Neuronal stem cell (in vitro differentiated cells): ENCODE data around the gene YWHAG.
"Not testable (repeated sequence)": the region's sequence is repeated elsewhere in the genome, so short reads cannot be mapped to it uniquely, and the experiment has no call there.

Experiments
- DNase-seq: peaks from one replicate; pipeline ENCODE4 v3.0.0-alpha.2; 2013; ENCODE audit warnings: low spot score
- H2AFZ ChIP-seq: one replicate; pipeline ENCODE4 v1.6.1; 2013; ENCODE audit warnings: mild to moderate bottlenecking, low read length, inconsistent platforms
- H2AK5ac ChIP-seq: 2 replicates; pipeline ENCODE4 v1.6.1; 2013; ENCODE audit warnings: low read depth, mild to moderate bottlenecking, inconsistent platforms, low read length, moderate library complexity, mixed read lengths
- H2BK120ac ChIP-seq: 2 replicates; pipeline ENCODE4 v1.6.1; 2013; ENCODE audit warnings: low read depth, mild to moderate bottlenecking, inconsistent platforms, low read length, moderate library complexity, mixed read lengths
- H2BK12ac ChIP-seq: one replicate; pipeline ENCODE4 v1.6.1; 2013; ENCODE audit warnings: low read length, inconsistent platforms
- H2BK15ac ChIP-seq: 2 replicates; pipeline ENCODE4 v1.6.1; 2013; ENCODE audit warnings: mild to moderate bottlenecking, low read length, inconsistent platforms, mixed read lengths
- H2BK5ac ChIP-seq: one replicate; pipeline ENCODE4 v1.6.1; 2013; ENCODE audit warnings: inconsistent platforms, mild to moderate bottlenecking, low read length, moderate library complexity
- H3K14ac ChIP-seq: one replicate; pipeline ENCODE4 v1.6.1; 2013; ENCODE audit warnings: low read length, inconsistent platforms
- H3K18ac ChIP-seq: 2 replicates; pipeline ENCODE4 v1.6.1; 2013; ENCODE audit warnings: low read length, inconsistent platforms
- H3K23ac ChIP-seq: 2 replicates; pipeline ENCODE4 v1.6.1; 2013; ENCODE audit warnings: low read depth, mild to moderate bottlenecking, mixed read lengths, low read length, inconsistent platforms; ENCODE audit not compliant: poor library complexity
- H3K27ac ChIP-seq: replicated peaks from 3 replicates; pipeline ENCODE4 v1.5.1; 2013; ENCODE audit warnings: low read length, inconsistent platforms
- H3K27me3 ChIP-seq, 3 experiments: 2 replicates each; pipeline ENCODE4 v1.6.1; 2013; ENCODE audit warnings: low read length in 3 of 3, mild to moderate bottlenecking in 2 of 3, inconsistent platforms in 1 of 3, low read depth in 1 of 3, mixed read lengths in 1 of 3, moderate library complexity in 1 of 3; ENCODE audit not compliant: control insufficient read depth in 3 of 3, insufficient read depth in 3 of 3
- H3K36me3 ChIP-seq, 2 donors: replicated peaks in 1 of 2; 2 replicates each; pipeline ENCODE4 v1.6.1; 2013; ENCODE audit warnings: low read length in 2 of 2; ENCODE audit not compliant: control insufficient read depth in 2 of 2, insufficient read depth in 2 of 2
- H3K4ac ChIP-seq: 2 replicates; pipeline ENCODE4 v1.6.1; 2013; ENCODE audit warnings: inconsistent platforms, mild to moderate bottlenecking, low read length, moderate library complexity
- H3K4me1 ChIP-seq, 2 donors: 1 replicate in 1 of 2; 2 replicates in 1 of 2; pipeline ENCODE4 v1.6.1; 2013; ENCODE audit warnings: low read length in 2 of 2, low read depth in 1 of 2; ENCODE audit not compliant: control insufficient read depth in 2 of 2, insufficient read depth in 1 of 2
- H3K4me2 ChIP-seq: one replicate; pipeline ENCODE4 v1.6.1; 2013; ENCODE audit warnings: mild to moderate bottlenecking, low read length, inconsistent platforms; ENCODE audit not compliant: insufficient read depth, poor library complexity, severe bottlenecking
- H3K4me3 ChIP-seq, 2 donors: 2 replicates each; pipeline ENCODE4 v1.5.1; 2013; ENCODE audit warnings: low read length in 2 of 2, mild to moderate bottlenecking in 2 of 2, inconsistent platforms in 1 of 2, moderate library complexity in 1 of 2
- H3K79me1 ChIP-seq: one replicate; pipeline ENCODE4 v1.6.1; 2013; ENCODE audit warnings: low read depth, mild to moderate bottlenecking, inconsistent platforms, low read length, moderate library complexity
- H3K9ac ChIP-seq: one replicate; pipeline ENCODE4 v1.6.1; 2013; ENCODE audit warnings: mild to moderate bottlenecking, low read depth, low read length, inconsistent platforms; ENCODE audit not compliant: poor library complexity
- H3K9me3 ChIP-seq, 2 donors: replicated peaks in 1 of 2; 2 replicates each; pipeline versions ENCODE3 to v1.6.1; 2013; ENCODE audit warnings: low read length in 2 of 2, mild to moderate bottlenecking in 2 of 2, inconsistent platforms in 1 of 2, low read depth in 1 of 2, mixed read lengths in 1 of 2, moderate library complexity in 1 of 2; ENCODE audit not compliant: control insufficient read depth in 2 of 2, insufficient read depth in 1 of 2
- H4K8ac ChIP-seq: one replicate; pipeline ENCODE4 v1.6.1; 2013; ENCODE audit warnings: low read depth, mild to moderate bottlenecking, inconsistent platforms, low read length, moderate library complexity
- H4K91ac ChIP-seq: one replicate; pipeline ENCODE4 v1.6.1; 2013; ENCODE audit warnings: low read length, low read depth, mild to moderate bottlenecking, inconsistent platforms; ENCODE audit not compliant: poor library complexity
- WGBS, 2 donors: extraction: QIAGEN DNeasy Blood & Tissue Kit; methylation state at CpG; one replicate each; pipeline ENCODE4 v1.1.7; 2013; ENCODE audit warnings: missing lambda C conversion rate in 2 of 2, mixed read lengths in 1 of 2; ENCODE audit not compliant: insufficient read length in 2 of 2, insufficient replicate concordance in 1 of 2; ENCODE audit errors: extremely low coverage in 2 of 2; 5-methylcytosine and 5-hydroxymethylcytosine counted together

The YWHAG gene

DNA sequence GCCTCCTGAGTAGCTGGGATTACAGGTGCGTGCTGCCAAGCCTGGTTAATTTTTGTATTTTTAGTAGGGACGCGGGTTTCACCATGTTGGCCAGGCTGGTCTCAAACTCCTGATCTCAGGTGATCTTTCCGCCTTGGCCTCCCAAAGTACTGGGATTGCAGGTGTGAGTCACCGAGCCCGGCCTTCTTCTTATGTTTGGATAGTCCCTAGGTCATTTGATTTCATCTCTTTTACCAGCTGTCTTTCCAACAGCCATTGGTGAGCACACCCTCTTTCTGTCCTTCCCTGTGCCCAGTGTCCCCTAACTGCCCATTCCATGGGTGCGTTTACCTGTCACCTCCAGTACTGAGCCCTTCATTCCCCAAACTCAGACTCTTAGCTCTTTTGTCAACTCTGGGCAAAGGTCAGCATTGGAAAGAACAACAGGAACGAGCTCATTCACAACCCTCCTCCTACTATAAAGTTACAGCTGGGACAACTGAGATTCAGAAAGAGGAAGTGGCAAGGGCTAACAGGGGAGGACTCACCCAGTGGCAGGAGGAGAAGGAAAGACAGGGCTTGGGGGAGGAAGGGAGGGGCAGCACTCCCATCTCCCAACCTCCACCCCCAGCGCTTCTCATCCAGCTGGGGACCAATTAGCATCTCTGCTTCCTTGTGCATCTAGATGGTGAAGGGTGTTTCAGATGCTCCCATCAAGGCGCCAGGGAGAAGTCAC, 45.1 kb upstream of the YWHAG start:
- H2BK120ac ChIP-seq: no peak overlapping the region
- H2AFZ ChIP-seq: no peak overlapping the region
- no peaks in the 10 kb centered on the region for H3K79me1 ChIP-seq
- no peak overlapping the region for H3K9ac ChIP-seq
- no peak for DNase-seq
- no peak overlapping the region for H2AK5ac ChIP-seq
- no peak overlapping the region for H3K14ac ChIP-seq
- H4K8ac ChIP-seq: no peak overlapping the region
- no peak overlapping the region for H3K4me2 ChIP-seq
- peaks cover 0 to 11% of the 10 kb centered on the region in 2 donors for H3K4me1 ChIP-seq
- H3K27ac ChIP-seq: no peak overlapping the region
- no peak overlapping the region for H3K23ac ChIP-seq
- H4K91ac ChIP-seq: no peak overlapping the region
- WGBS, 2 donors: no CpG with 5 or more reads among the region's 10 CpGs
- no peak overlapping the region for H3K4me3 ChIP-seq
- H3K36me3 ChIP-seq: no peaks in the 10 kb centered on the region
- peaks cover 0 to 3% (median 0%) of the 10 kb centered on the region in 3 experiments for H3K27me3 ChIP-seq
- no peak overlapping the region for H3K4ac ChIP-seq
- no peak overlapping the region for H2BK15ac ChIP-seq
- no peak overlapping the region for H2BK12ac ChIP-seq
- no peaks in the 10 kb centered on the region for H3K9me3 ChIP-seq
- H3K18ac ChIP-seq: no peak overlapping the region
- H2BK5ac ChIP-seq: no peak overlapping the region

DNA sequence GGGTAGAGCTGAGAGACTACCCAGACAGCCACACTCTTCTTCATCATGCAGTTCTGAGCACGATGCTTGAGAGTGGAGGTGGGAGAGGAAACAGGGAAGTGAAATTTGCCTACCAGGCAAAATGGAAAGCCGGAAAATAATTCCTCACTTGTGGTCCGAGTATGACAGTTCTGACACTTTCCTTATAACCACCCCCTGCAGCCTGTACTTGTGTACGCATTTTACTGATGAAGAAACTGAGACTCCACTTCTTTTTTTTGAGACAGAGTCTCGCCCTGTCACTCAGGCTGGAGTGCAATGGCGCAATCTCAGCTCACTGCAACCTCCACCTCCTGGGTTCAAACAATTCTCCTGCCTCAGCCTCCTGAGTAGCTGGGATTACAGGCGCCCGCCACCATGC, 44.3 kb upstream of the YWHAG start:
- WGBS, 2 donors: no CpG with 5 or more reads among the region's 8 CpGs
- not testable (repeated sequence) for H2AK5ac ChIP-seq, H3K79me1 ChIP-seq, H3K4me1 ChIP-seq, H2BK15ac ChIP-seq, DNase-seq, H3K27ac ChIP-seq, H2BK5ac ChIP-seq, H3K9me3 ChIP-seq, H3K4me3 ChIP-seq, H3K27me3 ChIP-seq, H3K4ac ChIP-seq, H3K18ac ChIP-seq, H4K91ac ChIP-seq, H4K8ac ChIP-seq, H3K9ac ChIP-seq, H3K14ac ChIP-seq, H2BK12ac ChIP-seq, H3K4me2 ChIP-seq, H2BK120ac ChIP-seq, H3K23ac ChIP-seq, H3K36me3 ChIP-seq, H2AFZ ChIP-seq

DNA sequence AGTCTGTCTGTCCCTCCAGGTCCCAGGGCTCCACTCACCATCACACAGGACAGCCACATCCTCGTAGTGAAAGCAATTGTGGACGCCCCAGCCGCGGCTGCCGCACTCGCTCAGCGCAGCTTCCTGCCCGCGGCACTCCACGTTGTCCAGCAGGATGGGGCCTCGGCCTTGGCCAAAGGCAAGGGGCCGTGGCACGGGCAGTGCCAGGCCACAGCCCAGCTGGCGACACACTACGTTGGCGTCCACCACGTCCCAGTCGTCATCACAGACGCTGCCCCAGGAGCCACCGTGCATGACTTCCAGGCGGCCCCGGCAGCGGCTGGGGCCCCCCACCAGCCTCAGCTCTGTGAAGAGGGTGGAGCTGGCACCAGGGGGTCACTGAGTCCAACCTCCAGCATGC, 41.5 kb upstream of the YWHAG start:
- no peak overlapping the region for H2AFZ ChIP-seq
- no peak overlapping the region for H3K4ac ChIP-seq
- H3K23ac ChIP-seq: no peak overlapping the region
- H3K9me3 ChIP-seq: no peaks in the 10 kb centered on the region
- DNase-seq: no peak
- H4K8ac ChIP-seq: no peak overlapping the region
- no peaks in the 10 kb centered on the region for H3K79me1 ChIP-seq
- H3K9ac ChIP-seq: no peak overlapping the region
- no peak overlapping the region for H2BK15ac ChIP-seq
- H4K91ac ChIP-seq: no peak overlapping the region
- H2AK5ac ChIP-seq: no peak overlapping the region
- peak overlapping the region; percentile 57 for H3K18ac ChIP-seq
- H3K36me3 ChIP-seq: no peaks in the 10 kb centered on the region
- H3K4me3 ChIP-seq: no peak overlapping the region
- peaks cover 4 to 5% of the 10 kb centered on the region in 2 donors for H3K4me1 ChIP-seq
- no peak overlapping the region for H3K27ac ChIP-seq
- no peak overlapping the region for H2BK120ac ChIP-seq
- H3K14ac ChIP-seq: peak overlapping the region; percentile 63
- H3K27me3 ChIP-seq: peaks cover 0 to 3% (median 0%) of the 10 kb centered on the region in 3 experiments
- WGBS, 2 donors: no CpG with 5 or more reads among the region's 23 CpGs
- H2BK12ac ChIP-seq: no peak overlapping the region
- H3K4me2 ChIP-seq: no peak overlapping the region
- no peak overlapping the region for H2BK5ac ChIP-seq

DNA sequence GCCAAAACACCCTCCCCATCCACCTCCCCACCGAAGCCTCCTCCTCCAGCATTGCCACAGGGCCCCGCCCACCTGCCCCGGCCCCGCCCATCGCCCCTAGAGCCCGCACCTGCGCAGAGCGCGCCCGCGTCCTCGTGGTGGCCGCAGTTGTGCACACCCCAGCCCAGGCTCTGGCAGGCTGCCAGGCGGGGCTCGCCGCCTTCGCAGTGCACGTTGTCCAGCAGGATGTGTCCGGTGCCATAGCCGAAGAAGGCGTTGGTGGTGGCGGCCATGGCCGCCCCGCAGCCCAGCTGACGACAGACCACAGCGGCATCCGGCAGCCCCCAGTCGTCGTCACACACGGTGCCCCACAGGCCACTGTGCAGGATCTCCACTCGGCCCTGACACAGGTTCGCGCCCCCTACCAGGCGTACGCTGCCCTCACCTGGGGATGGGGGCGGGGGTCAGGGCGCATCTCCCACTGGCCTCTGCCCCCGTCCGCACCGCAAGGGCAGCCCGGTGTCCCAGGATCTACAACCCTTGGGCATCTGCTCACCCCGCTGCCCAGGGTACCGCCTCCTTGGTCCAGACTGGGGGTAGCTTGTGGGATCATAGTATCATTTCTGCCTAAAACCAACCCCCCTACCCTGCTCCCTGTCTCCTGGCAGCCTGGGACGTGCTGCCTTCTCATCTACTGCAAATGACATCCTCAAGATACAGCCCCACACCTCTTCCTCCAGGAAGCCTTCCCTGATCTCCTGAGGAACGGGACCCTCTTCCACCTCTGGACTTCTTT, 38.8 kb upstream of the YWHAG start:
- Histone ChIP-seq H3K36me3 (no peaks in the 10 kb centered on the region), H3K27me3 (peaks cover 0 to 3% (median 0%) of the 10 kb centered on the region in 3 experiments), H3K4me2 (peak overlapping the region; percentile 23), H3K18ac (peak overlapping the region; percentile 94), H3K14ac (peak overlapping the region; percentile 84), H3K79me1 (no peaks in the 10 kb centered on the region), H2BK15ac (peak overlapping the region; percentile 83), H2BK12ac (peak overlapping the region; percentile 82), H2BK5ac (peak overlapping the region; percentile 60), H3K9me3 (no peaks in the 10 kb centered on the region), H2AK5ac (peak overlapping the region; percentile 96), H2AFZ (no peak overlapping the region), H4K91ac (peak overlapping the region; percentile 53), H3K4ac (no peak overlapping the region), H3K9ac (peak overlapping the region; percentile 54), H2BK120ac (peak overlapping the region; percentile 39), H4K8ac (peak overlapping the region; percentile 96), H3K23ac (peak overlapping the region; percentile 98), H3K4me1 (peaks cover 6 to 11% of the 10 kb centered on the region in 2 donors), H3K27ac (no peak overlapping the region), H3K4me3 (no peak overlapping the region)
- no CpG with 5 or more reads among the region's 45 CpGs for WGBS, 2 donors
- no peak for DNase-seq
